WTC11 (cell line): Measurements from ENCODE around the gene CD300LG. TPM values are rescaled to one million over a fixed set of nuclear protein-coding genes. Genes with fewer than 3 reads are reported as not detected.
A peak's percentile ranks its signal among the peaks of the same experiment; 100 is the strongest.

ENCODE experiments used
- ATAC-seq: fragments of 200-7000 bp; cut with Tn5 transposase; 2 replicates; pipeline ENCODE4 v1.10.0; 2021; ENCODE audit warnings: mild to moderate bottlenecking, moderate library complexity
- CTCF ChIA-PET: fragments of 300-600 bp; sonication (Branson Sonifier 250); formaldehyde crosslinking; loops from one replicate; lab custom pipeline; 2021; ENCODE audit warnings: antibody characterized with exemption; lab: Charles Lee
- POLR2A ChIA-PET: fragments of 350-600 bp; sonication (Branson Sonifier 250); formaldehyde crosslinking; loops from one replicate; lab custom pipeline; 2021; ENCODE audit warnings: antibody characterized with exemption; lab: Charles Lee
- DNase-seq: peaks from one replicate; pipeline ENCODE4 v3.0.0; 2021; ENCODE audit warnings: low spot score
- H3K27ac Mint-ChIP-seq: 2 replicates; pipeline ENCODE4 v1.8.0; 2021; ENCODE audit warnings: mixed read lengths
- H3K27me3 Mint-ChIP-seq: 2 replicates; pipeline ENCODE4 v1.8.0; 2021; ENCODE audit warnings: low read depth, mild to moderate bottlenecking, moderate library complexity, mixed read lengths
- H3K36me3 Mint-ChIP-seq: 2 replicates; pipeline ENCODE4 v1.8.0; 2021; ENCODE audit warnings: mixed read lengths
- H3K4me1 Mint-ChIP-seq: 2 replicates; pipeline ENCODE4 v1.8.0; 2022; ENCODE audit warnings: mixed read lengths
- H3K4me3 Mint-ChIP-seq: 2 replicates; pipeline ENCODE4 v1.8.0; 2021; ENCODE audit warnings: mild to moderate bottlenecking, moderate library complexity, mixed read lengths
- H3K9me3 Mint-ChIP-seq: 2 replicates; pipeline ENCODE4 v1.8.0; 2021; ENCODE audit warnings: mixed read lengths
- CBFB ChIP-seq: sonication (generic); formaldehyde crosslinking; IDR thresholded peaks from 2 replicates; pipeline ENCODE4 v1.8.1; 2022; ENCODE audit warnings: mild to moderate bottlenecking, low read depth, missing genetic modification reagents
- EMX1 ChIP-seq: fragments of 250-450 bp; sonication (Bioruptor Pico); IDR thresholded peaks from 2 replicates; pipeline ENCODE4 v1.8.0; 2021; ENCODE audit warnings: mild to moderate bottlenecking
- FOXK1 ChIP-seq: sonication (generic); formaldehyde crosslinking; IDR thresholded peaks from 2 replicates; pipeline ENCODE4 v1.8.0; 2022; ENCODE audit warnings: mild to moderate bottlenecking, moderate library complexity, missing genetic modification reagents
- GRHL2 ChIP-seq: fragments of 250-450 bp; sonication (Bioruptor Pico); IDR thresholded peaks from 2 replicates; pipeline ENCODE4 v1.8.0; 2022; ENCODE audit warnings: mild to moderate bottlenecking, moderate library complexity; ENCODE audit not compliant: insufficient replicate concordance, severe bottlenecking
- JAZF1 ChIP-seq: fragments of 250-450 bp; sonication (Bioruptor Pico); IDR thresholded peaks from 2 replicates; pipeline ENCODE4 v1.9.0; 2021; ENCODE audit warnings: moderate library complexity, mild to moderate bottlenecking, inconsistent platforms
- MXD4 ChIP-seq: fragments of 250-450 bp; sonication (Bioruptor Pico); IDR thresholded peaks from 2 replicates; pipeline ENCODE4 v1.8.0; 2021; ENCODE audit warnings: mild to moderate bottlenecking, moderate library complexity, borderline replicate concordance
- NFATC4 ChIP-seq: fragments of 250-450 bp; sonication (Bioruptor Pico); IDR thresholded peaks from 2 replicates; pipeline ENCODE4 v1.9.0; 2021; ENCODE audit warnings: mild to moderate bottlenecking
- NFE2L1 ChIP-seq: sonication (generic); formaldehyde crosslinking; IDR thresholded peaks from 2 replicates; pipeline ENCODE4 v1.8.1; 2023; ENCODE audit warnings: missing genetic modification reagents
- NR1H2 ChIP-seq: sonication (generic); formaldehyde crosslinking; IDR thresholded peaks from 2 replicates; pipeline ENCODE4 v1.9.0; 2021; ENCODE audit warnings: mild to moderate bottlenecking, moderate library complexity, missing genetic modification reagents
- PRRX2 ChIP-seq: fragments of 250-450 bp; sonication (Bioruptor Pico); IDR thresholded peaks from 2 replicates; pipeline ENCODE4 v1.8.0; 2021; ENCODE audit warnings: mild to moderate bottlenecking
- RELA ChIP-seq: sonication (generic); formaldehyde crosslinking; IDR thresholded peaks from 2 replicates; pipeline ENCODE4 v1.8.1; 2022; ENCODE audit warnings: missing genetic modification reagents, mild to moderate bottlenecking, borderline replicate concordance
- SP1 ChIP-seq: sonication (generic); formaldehyde crosslinking; conservative IDR thresholded peaks from 2 replicates; pipeline ENCODE4 v1.8.1; 2022; ENCODE audit warnings: missing genetic modification reagents
- TCF7 ChIP-seq: sonication (generic); formaldehyde crosslinking; IDR thresholded peaks from 2 replicates; pipeline ENCODE4 v1.8.0; 2022; ENCODE audit warnings: mild to moderate bottlenecking, low read depth, missing genetic modification reagents, moderate library complexity
- TEAD1 ChIP-seq: sonication (generic); formaldehyde crosslinking; IDR thresholded peaks from 2 replicates; pipeline ENCODE4 v1.8.0; 2022; ENCODE audit warnings: mild to moderate bottlenecking, missing genetic modification reagents
- ZNF138 ChIP-seq: sonication (generic); formaldehyde crosslinking; conservative IDR thresholded peaks from 2 replicates; pipeline ENCODE4 v1.8.1; 2022; ENCODE audit warnings: mild to moderate bottlenecking, moderate library complexity, missing genetic modification reagents
- ZNF219 ChIP-seq: sonication (generic); formaldehyde crosslinking; IDR thresholded peaks from 2 replicates; pipeline ENCODE4 v1.8.0; 2023; ENCODE audit warnings: missing genetic modification reagents, mild to moderate bottlenecking, borderline replicate concordance
- ZNF232 ChIP-seq: sonication (generic); formaldehyde crosslinking; IDR thresholded peaks from 2 replicates; pipeline ENCODE4 v1.8.0; 2022; ENCODE audit warnings: mild to moderate bottlenecking, missing genetic modification reagents
- ZNF263 ChIP-seq: sonication (generic); formaldehyde crosslinking; IDR thresholded peaks from 2 replicates; pipeline ENCODE4 v1.8.1; 2022; ENCODE audit warnings: low read depth, mild to moderate bottlenecking, moderate library complexity, missing genetic modification reagents
- ZNF317 ChIP-seq: sonication (generic); formaldehyde crosslinking; IDR thresholded peaks from 2 replicates; pipeline ENCODE4 v1.8.1; 2023; ENCODE audit warnings: low read depth, mild to moderate bottlenecking, moderate library complexity, missing genetic modification reagents, borderline replicate concordance
- ZNF396 ChIP-seq: fragments of 250-450 bp; sonication (Bioruptor Pico); IDR thresholded peaks from 2 replicates; pipeline ENCODE4 v1.8.0; 2021; ENCODE audit warnings: mild to moderate bottlenecking, moderate library complexity, borderline replicate concordance
- ZNF416 ChIP-seq: fragments of 250-450 bp; sonication (Bioruptor Pico); IDR thresholded peaks from 2 replicates; pipeline ENCODE4 v1.9.0; 2021; ENCODE audit warnings: mild to moderate bottlenecking, inconsistent platforms
- ZNF671 ChIP-seq: fragments of 250-450 bp; sonication (Bioruptor Pico); IDR thresholded peaks from 2 replicates; pipeline ENCODE4 v1.8.0; 2021; ENCODE audit warnings: mild to moderate bottlenecking
- total RNA-seq: library from RNA; stranded (reverse); gene quantifications from 3 replicates; pipeline ENCODE4 v1.2.3, GENCODE V29; 2021
- TF ChIP-seq, protein P1 (sequence below): sonication (generic); formaldehyde crosslinking; conservative IDR thresholded peaks from 2 replicates; pipeline ENCODE4 v1.8.1; 2022; ENCODE audit warnings: mild to moderate bottlenecking, missing genetic modification reagents
- TF ChIP-seq, protein P2 (sequence below): sonication (generic); formaldehyde crosslinking; IDR thresholded peaks from 2 replicates; pipeline ENCODE4 v1.8.0; 2023; ENCODE audit warnings: missing genetic modification reagents
- TF ChIP-seq, protein P3 (sequence below): sonication (generic); formaldehyde crosslinking; IDR thresholded peaks from 2 replicates; pipeline ENCODE4 v1.8.1; 2023; ENCODE audit warnings: mild to moderate bottlenecking, missing genetic modification reagents

CD300LG gene
- total RNA-seq, 1 experiment from 2014 or later, result not detected

DNA sequence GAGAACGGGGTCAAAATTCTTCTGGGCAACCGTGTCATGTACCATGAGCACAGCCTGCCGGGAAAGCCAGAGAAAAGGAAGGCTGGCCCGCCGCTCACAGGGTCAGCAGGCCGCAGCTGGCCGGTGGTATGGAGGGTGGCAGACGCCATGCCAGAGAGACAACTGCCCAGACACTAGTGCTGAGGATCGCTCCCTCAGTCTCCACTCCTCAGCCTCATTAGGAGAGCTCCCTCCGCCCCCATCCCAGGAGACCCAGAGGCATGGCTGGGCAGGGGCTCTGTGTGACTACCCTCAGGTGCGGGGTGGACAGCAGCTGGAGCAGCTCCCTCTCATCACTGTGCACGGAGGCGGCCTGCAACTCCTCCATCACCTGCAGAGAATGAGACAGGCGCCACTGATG is 17.2 kb upstream of the CD300LG start:
- POLR2A ChIA-PET, result no interaction called here

DNA sequence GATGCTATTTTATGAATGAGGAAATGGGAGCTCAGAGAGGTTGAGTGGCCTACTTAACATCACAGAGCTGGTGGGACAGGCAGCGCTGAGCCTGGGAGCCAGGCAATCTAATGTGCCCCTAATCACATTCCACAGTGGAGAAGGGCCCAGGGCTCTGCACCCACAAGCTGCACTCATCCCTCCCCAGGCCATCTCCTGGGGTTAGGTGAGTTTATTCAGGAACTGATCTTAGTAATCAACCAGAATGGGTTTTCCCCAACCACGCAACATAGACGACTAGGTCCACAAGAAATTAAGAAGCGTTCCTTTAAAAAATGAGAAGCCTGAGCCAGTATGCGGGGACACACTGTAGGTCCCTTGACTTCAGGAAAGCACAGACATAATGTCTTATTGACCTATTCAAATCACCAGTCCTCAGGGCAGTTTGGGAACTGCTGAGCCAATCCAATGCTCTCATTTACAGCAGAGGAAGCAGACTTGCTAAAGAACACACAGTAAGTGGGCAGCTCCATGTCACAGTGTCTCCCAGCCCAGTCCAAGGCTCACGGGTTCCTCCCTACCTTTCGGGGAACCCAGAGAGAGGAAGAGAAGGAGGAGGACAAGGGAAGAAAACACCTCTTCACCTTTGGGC is 16.4 kb upstream of the CD300LG start:
- Mint-ChIP-seq H3K9me3 (peaks cover 10% of the 10 kb centered on the region), H3K4me3 (peak overlapping the region; percentile 50), H3K4me1 (peaks cover 26% of the 10 kb centered on the region), H3K36me3 (peaks cover 21% of the 10 kb centered on the region), H3K27ac (0 out of 2 replicates have a peak overlapping the region, but pooled peaks have one; percentile 14), H3K27me3 (peaks cover 35% of the 10 kb centered on the region)
- ATAC-seq (no peak), DNase-seq (no peak)
- POLR2A ChIA-PET, result no interaction called here
- TF ChIP-seq FOXK1 (CRISPR knock-in tag) (no peak), JAZF1 (no peak)
- CTCF ChIA-PET, result interaction anchor here (1.5 to 7.8 kb wide), 2 partner anchors 10 to 15 kb away, joined by 4 to 45 read pairs; partner anchors contain the start of gene CD300LG

More for the DNA sequence above, 17.2 kb upstream of the CD300LG start:
- ATAC-seq (no peak), DNase-seq (no peak)
- H3K9me3 Mint-ChIP-seq, result peaks cover 10% of the 10 kb centered on the region
- H3K27me3 Mint-ChIP-seq, result peaks cover 27% of the 10 kb centered on the region
- CTCF ChIA-PET, result interaction anchor here (1.5 to 7.8 kb wide), 2 partner anchors 11 to 16 kb away, joined by 4 to 45 read pairs; partner anchors contain the start of gene CD300LG
- peaks cover 26% of the 10 kb centered on the region for H3K4me1 Mint-ChIP-seq
- no peak for TF ChIP-seq NR1H2
- TF ChIP-seq, protein P1, sequence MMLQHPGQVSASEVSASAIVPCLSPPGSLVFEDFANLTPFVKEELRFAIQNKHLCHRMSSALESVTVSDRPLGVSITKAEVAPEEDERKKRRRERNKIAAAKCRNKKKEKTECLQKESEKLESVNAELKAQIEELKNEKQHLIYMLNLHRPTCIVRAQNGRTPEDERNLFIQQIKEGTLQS (CRISPR knock-in tag), result no peak
- no peak for TF ChIP-seq ZNF671 (CRISPR knock-in tag)
- TF ChIP-seq ZNF396, result no peak
- no peak for TF ChIP-seq ZNF138 (CRISPR knock-in tag)
- TF ChIP-seq EMX1 (CRISPR knock-in tag), result no peak
- no peak for TF ChIP-seq ZNF416 (CRISPR knock-in tag)
- TF ChIP-seq PRRX2 (CRISPR knock-in tag), result no peak
- TF ChIP-seq NFATC4, result no peak
- TF ChIP-seq ZNF219 (CRISPR knock-in tag), result no peak
- TF ChIP-seq, protein P2, sequence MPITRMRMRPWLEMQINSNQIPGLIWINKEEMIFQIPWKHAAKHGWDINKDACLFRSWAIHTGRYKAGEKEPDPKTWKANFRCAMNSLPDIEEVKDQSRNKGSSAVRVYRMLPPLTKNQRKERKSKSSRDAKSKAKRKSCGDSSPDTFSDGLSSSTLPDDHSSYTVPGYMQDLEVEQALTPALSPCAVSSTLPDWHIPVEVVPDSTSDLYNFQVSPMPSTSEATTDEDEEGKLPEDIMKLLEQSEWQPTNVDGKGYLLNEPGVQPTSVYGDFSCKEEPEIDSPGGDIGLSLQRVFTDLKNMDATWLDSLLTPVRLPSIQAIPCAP (CRISPR knock-in tag), result no peak
- TF ChIP-seq ZNF317 (CRISPR knock-in tag), result no peak
- TF ChIP-seq TCF7 (CRISPR knock-in tag), result no peak
- H3K4me3 Mint-ChIP-seq, result no peak overlapping the region
- H3K36me3 Mint-ChIP-seq, result peaks cover 21% of the 10 kb centered on the region
- no peak overlapping the region for H3K27ac Mint-ChIP-seq

DNA sequence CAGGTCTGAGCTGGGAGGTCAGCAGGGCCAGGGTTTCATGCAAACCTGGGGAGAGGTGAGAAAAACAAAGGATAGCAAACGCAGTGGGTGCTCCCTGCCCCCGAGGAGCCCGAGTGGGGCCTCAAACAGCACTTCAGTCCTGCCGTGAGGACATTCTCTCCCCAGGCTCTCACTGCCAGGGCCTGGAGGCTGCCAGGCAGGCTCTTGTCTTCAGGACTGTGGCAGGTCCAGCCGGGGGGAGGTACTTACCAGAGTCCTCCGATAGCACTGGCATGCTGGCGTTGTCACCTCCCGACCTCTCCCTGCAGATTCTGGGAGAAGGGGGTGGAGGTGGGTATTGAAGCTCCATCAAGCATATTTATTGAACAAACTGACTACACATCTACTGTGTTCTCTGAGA is 15.3 kb upstream of the CD300LG start:
- Mint-ChIP-seq H3K9me3 (peaks cover 10% of the 10 kb centered on the region), H3K4me3 (peak overlapping the region; percentile 81), H3K27ac (no peak overlapping the region), H3K27me3 (peaks cover 36% of the 10 kb centered on the region), H3K36me3 (peaks cover 21% of the 10 kb centered on the region), H3K4me1 (peaks cover 26% of the 10 kb centered on the region)
- DNase-seq, result no peak
- TF ChIP-seq, protein P3, sequence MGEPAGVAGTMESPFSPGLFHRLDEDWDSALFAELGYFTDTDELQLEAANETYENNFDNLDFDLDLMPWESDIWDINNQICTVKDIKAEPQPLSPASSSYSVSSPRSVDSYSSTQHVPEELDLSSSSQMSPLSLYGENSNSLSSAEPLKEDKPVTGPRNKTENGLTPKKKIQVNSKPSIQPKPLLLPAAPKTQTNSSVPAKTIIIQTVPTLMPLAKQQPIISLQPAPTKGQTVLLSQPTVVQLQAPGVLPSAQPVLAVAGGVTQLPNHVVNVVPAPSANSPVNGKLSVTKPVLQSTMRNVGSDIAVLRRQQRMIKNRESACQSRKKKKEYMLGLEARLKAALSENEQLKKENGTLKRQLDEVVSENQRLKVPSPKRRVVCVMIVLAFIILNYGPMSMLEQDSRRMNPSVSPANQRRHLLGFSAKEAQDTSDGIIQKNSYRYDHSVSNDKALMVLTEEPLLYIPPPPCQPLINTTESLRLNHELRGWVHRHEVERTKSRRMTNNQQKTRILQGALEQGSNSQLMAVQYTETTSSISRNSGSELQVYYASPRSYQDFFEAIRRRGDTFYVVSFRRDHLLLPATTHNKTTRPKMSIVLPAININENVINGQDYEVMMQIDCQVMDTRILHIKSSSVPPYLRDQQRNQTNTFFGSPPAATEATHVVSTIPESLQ (CRISPR knock-in tag), result no peak
- TF ChIP-seq RELA (CRISPR knock-in tag), result no peak
- no peak for TF ChIP-seq ZNF263 (CRISPR knock-in tag)
- TF ChIP-seq ZNF232, result no peak
- no peak for TF ChIP-seq CBFB (CRISPR knock-in tag)
- TF ChIP-seq GRHL2 (CRISPR knock-in tag), result no peak
- TF ChIP-seq TEAD1 (CRISPR knock-in tag), result no peak
- TF ChIP-seq MXD4 (CRISPR knock-in tag), result no peak
- TF ChIP-seq NFE2L1 (CRISPR knock-in tag), result no peak
- TF ChIP-seq SP1 (CRISPR knock-in tag), result no peak
- POLR2A ChIA-PET, result no interaction called here
- ATAC-seq, result no peak
- CTCF ChIA-PET, result interaction anchor here (0.7 to 7.8 kb wide), 4 partner anchors 10 to 72 kb away, joined by 3 to 45 read pairs (median 4); partner anchors contain the start of gene CD300LG
